Stimulated activated CD4-positive, alpha-beta T cell treated with anti-CD3 and anti-CD28 coated beads, TNF-alpha, amount 100 ng/mL, for 1 hour (primary cell): Measurements from ENCODE around the gene KLHL40.

Experiments
- DNase-seq, 3 donors: peaks; one replicate each; pipeline ENCODE4 v3.0.0-alpha.2; 2020; ENCODE audit warnings: low read depth in 3 of 3, low spot score in 1 of 3

Gene KLHL40

GRCh38 chr3:42703695-42704025 lies 18.3 kb downstream of the KLHL40 start:
- DNase-seq, result no peak

GRCh38 chr3:42704136-42704841 lies 19.0 kb downstream of the KLHL40 start:
- DNase-seq, result no peak

- DNase-seq, result no peak
Observed at GRCh38 chr3:42705058-42705767, 19.9 kb downstream of the KLHL40 start.

GRCh38 chr3:42705962-42706585 lies 20.7 kb downstream of the KLHL40 start:
- no peak for DNase-seq

- no peak for DNase-seq
Observed at GRCh38 chr3:42706721-42707619, 21.6 kb downstream of the KLHL40 start.

GRCh38 chr3:42707620-42708355 lies 22.5 kb downstream of the KLHL40 start:
- DNase-seq, result no peak

GRCh38 chr3:42708611-42709151 lies 23.3 kb downstream of the KLHL40 start:
- DNase-seq, result no peak

- DNase-seq, result no peak
Observed at GRCh38 chr3:42709621-42710020, 24.3 kb downstream of the KLHL40 start.

- DNase-seq, result no peak
Observed at GRCh38 chr3:42710323-42711021, 25.1 kb downstream of the KLHL40 start.

GRCh38 chr3:42711491-42712343 lies 26.4 kb downstream of the KLHL40 start:
- no peak for DNase-seq

GRCh38 chr3:42712344-42712648 lies 27.0 kb downstream of the KLHL40 start:
- no peak for DNase-seq

GRCh38 chr3:42712688-42713372 lies 27.5 kb downstream of the KLHL40 start:
- DNase-seq, result no peak

GRCh38 chr3:42713747-42714146 lies 28.4 kb downstream of the KLHL40 start:
- no peak for DNase-seq

- no peak for DNase-seq
Observed at GRCh38 chr3:42714171-42714852, 29.0 kb downstream of the KLHL40 start.

- DNase-seq, result no peak
Observed at GRCh38 chr3:42717306-42717705, 32.0 kb downstream of the KLHL40 start.

GRCh38 chr3:42718338-42718737 lies 33.0 kb downstream of the KLHL40 start:
- DNase-seq, result no peak

GRCh38 chr3:42719002-42719401 lies 33.7 kb downstream of the KLHL40 start:
- no peak for DNase-seq

GRCh38 chr3:42720126-42720525 lies 34.8 kb downstream of the KLHL40 start:
- DNase-seq, result no peak
